Subcutaneous adipose tissue (tissue), 4 donors: ENCODE measurements around the gene KLHDC1. TPM values are rescaled to one million over a fixed set of nuclear protein-coding genes. Genes with fewer than 3 reads are reported as not detected.

ENCODE experiments used
- CTCF ChIP-seq: fragments of 450-650 bp; IDR thresholded peaks from one replicate; pipeline ENCODE4 v1.5.1; 2016; ENCODE audit warnings: low read depth, mild to moderate bottlenecking, control low read depth, antibody characterized with exemption, moderate library complexity
- total RNA-seq, 4 donors: library from RNA; depleted of rRNA; stranded (reverse); fragments of >200 nt; gene quantifications; one replicate each; pipeline ENCODE4 v1.1.0, GENCODE V29; 2016

The KLHDC1 gene
- total RNA-seq, 4 donors from 2014 or later, result 8.3 to 13.4 (median 8.6) TPM

GRCh38 chr14:49769581-49770211, 76.8 kb downstream of the KLHDC1 start:
- TF ChIP-seq CTCF, result no peak

- no peak for TF ChIP-seq CTCF
Measured at GRCh38 chr14:49770212-49770817, 77.4 kb downstream of the KLHDC1 start.

GRCh38 chr14:49774106-49774505, 81.2 kb downstream of the KLHDC1 start:
- no peak for TF ChIP-seq CTCF

GRCh38 chr14:49778421-49778820, 85.5 kb downstream of the KLHDC1 start:
- no peak for TF ChIP-seq CTCF

GRCh38 chr14:49783394-49784014, 90.6 kb downstream of the KLHDC1 start:
- TF ChIP-seq CTCF, result no peak

GRCh38 chr14:49786315-49786714, 93.4 kb downstream of the KLHDC1 start:
- no peak for TF ChIP-seq CTCF

- TF ChIP-seq CTCF, result no peak
Measured at GRCh38 chr14:49792618-49793017, 99.7 kb downstream of the KLHDC1 start.
